Measurements from ENCODE around the gene JAKMIP1. TPM values are rescaled to one million over a fixed set of nuclear protein-coding genes. Genes with fewer than 3 reads are reported as not detected.

The JAKMIP1 gene
- total and polyA plus RNA-seq, 2 of the 13 experiments (the other 11 are each of a cell fraction or from before 2014, with no cell fraction given) = not detected

- no peaks in the 10 kb centered on the region for H3K9me3 ChIP-seq (ENCODE audit: low read length)
Measured at GRCh38 chr4:6017800-6018199, 182.5 kb downstream of the JAKMIP1 start.

More at GRCh38 chr4:6017800-6018199, 182.5 kb downstream of the JAKMIP1 start:
- intact Hi-C loops (cut with micrococcal nuclease; ENCODE audit: unreplicated experiment) (no loop called here), in situ Hi-C loops (cut with HindIII; ENCODE audit: extremely low pct_ligation_motif_present, low pct_unique_long_range_greater_than_20kb) (no loop called here)
- no peak overlapping the region for H3K27ac ChIP-seq (ENCODE audit: extremely low read length, insufficient read depth, low read length)
- H4K20me1 ChIP-seq (ENCODE audit: insufficient read depth, low read length) = no peaks in the 10 kb centered on the region
- 40% methylated on average over 7 of the region's 11 CpGs for whole genome bisulfite sequencing (ENCODE audit: low lambda C conversion rate)
- DNase-seq (ENCODE audit: low spot score) (no peak), FAIRE-seq (no peak), ATAC-seq (no peak)
- H3K79me2 ChIP-seq (ENCODE audit: insufficient read depth, low read length) = no peaks in the 10 kb centered on the region
- peaks cover 14% of the 10 kb centered on the region for H3K4me1 ChIP-seq (ENCODE audit: insufficient read depth, low read length)
- no peak overlapping the region for H3K4me2 ChIP-seq (ENCODE audit: low read depth, low read length)
- ChIA-PET CTCF (ENCODE audit: low intra/inter-chr PET ratio, low total read pairs) (no interaction called here), POLR2A (no interaction called here)
- H3K27me3 ChIP-seq (ENCODE audit: control insufficient read depth in 1 of 2, insufficient read depth in 2 of 2, low read length in 2 of 2) = peaks cover 9 to 24% of the 10 kb centered on the region in 2 experiments; a peak in 3 of 5 replicates
- BruUV-seq (replicated peaks) = no TSS peak
- no peak overlapping the region for H2AFZ ChIP-seq (ENCODE audit: low read length)
- TF ChIP-seq ZSCAN30 (CRISPR knock-in tag; IDR thresholded peaks at IDR 0.05) = no peak
- no peak for TF ChIP-seq MLLT10 (CRISPR knock-in tag; IDR thresholded peaks at IDR 0.05)
- no peak for TF ChIP-seq ZNF567 (CRISPR knock-in tag; IDR thresholded peaks at IDR 0.05; ENCODE audit: borderline replicate concordance)
- no peak for TF ChIP-seq ZNF614 (CRISPR knock-in tag; IDR thresholded peaks at IDR 0.05; ENCODE audit: borderline replicate concordance)
- no peak for TF ChIP-seq ZHX1 (CRISPR knock-in tag; IDR thresholded peaks at IDR 0.05; ENCODE audit: low read depth)
- no peak for TF ChIP-seq SYNCRIP (IDR thresholded peaks at IDR 0.05; ENCODE audit: insufficient read depth, low read depth, low read length)
- no peak for TF ChIP-seq NAIF1 (CRISPR knock-in tag; IDR thresholded peaks at IDR 0.05; ENCODE audit: borderline replicate concordance)
- TF ChIP-seq SIN3A (IDR thresholded peaks at IDR 0.05; ENCODE audit: borderline replicate concordance, low read depth, low read length) = no peak
- no peak for TF ChIP-seq POLR2AphosphoS2 (IDR thresholded peaks at IDR 0.05; ENCODE audit: low read depth, low read length)
- TF ChIP-seq, protein P1, sequence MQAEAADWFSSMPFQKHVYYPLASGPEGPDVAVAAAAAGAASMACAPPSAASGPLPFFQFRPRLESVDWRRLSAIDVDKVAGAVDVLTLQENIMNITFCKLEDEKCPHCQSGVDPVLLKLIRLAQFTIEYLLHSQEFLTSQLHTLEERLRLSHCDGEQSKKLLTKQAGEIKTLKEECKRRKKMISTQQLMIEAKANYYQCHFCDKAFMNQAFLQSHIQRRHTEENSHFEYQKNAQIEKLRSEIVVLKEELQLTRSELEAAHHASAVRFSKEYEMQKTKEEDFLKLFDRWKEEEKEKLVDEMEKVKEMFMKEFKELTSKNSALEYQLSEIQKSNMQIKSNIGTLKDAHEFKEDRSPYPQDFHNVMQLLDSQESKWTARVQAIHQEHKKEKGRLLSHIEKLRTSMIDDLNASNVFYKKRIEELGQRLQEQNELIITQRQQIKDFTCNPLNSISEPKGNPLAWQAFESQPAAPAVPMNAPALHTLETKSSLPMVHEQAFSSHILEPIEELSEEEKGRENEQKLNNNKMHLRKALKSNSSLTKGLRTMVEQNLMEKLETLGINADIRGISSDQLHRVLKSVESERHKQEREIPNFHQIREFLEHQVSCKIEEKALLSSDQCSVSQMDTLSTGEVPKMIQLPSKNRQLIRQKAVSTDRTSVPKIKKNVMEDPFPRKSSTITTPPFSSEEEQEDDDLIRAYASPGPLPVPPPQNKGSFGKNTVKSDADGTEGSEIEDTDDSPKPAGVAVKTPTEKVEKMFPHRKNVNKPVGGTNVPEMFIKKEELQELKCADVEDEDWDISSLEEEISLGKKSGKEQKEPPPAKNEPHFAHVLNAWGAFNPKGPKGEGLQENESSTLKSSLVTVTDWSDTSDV (CRISPR knock-in tag; IDR thresholded peaks at IDR 0.05) = no peak
- H3K36me3 ChIP-seq (replicated peaks in 1 of 2; ENCODE audit: control insufficient read depth in 1 of 2, insufficient read depth in 2 of 2, low read length in 2 of 2) = no peaks in the 10 kb centered on the region
- no peak overlapping the region for H3K9ac ChIP-seq (ENCODE audit: insufficient read depth, low read depth, low read length)
- no peak overlapping the region for H3K4me3 ChIP-seq (replicated peaks in 1 of 3; ENCODE audit: insufficient read depth in 1 of 3, low read depth in 2 of 3, low read length in 3 of 3)
